HG03558 (cell line): ENCODE measurements around the gene TPD52L2.
"Not testable (repeated sequence)": the region's sequence is repeated elsewhere in the genome, so short reads cannot be mapped to it uniquely, and the experiment has no call there.

Source experiments
- ATAC-seq: cut with Tn5 transposase; IDR thresholded peaks from one replicate; pipeline ENCODE4 v1.9.1; 2021; ENCODE audit warnings: moderate number of reproducible peaks; ENCODE audit not compliant: unreplicated experiment; ENCODE audit errors: extremely low read depth

TPD52L2 gene

DNA sequence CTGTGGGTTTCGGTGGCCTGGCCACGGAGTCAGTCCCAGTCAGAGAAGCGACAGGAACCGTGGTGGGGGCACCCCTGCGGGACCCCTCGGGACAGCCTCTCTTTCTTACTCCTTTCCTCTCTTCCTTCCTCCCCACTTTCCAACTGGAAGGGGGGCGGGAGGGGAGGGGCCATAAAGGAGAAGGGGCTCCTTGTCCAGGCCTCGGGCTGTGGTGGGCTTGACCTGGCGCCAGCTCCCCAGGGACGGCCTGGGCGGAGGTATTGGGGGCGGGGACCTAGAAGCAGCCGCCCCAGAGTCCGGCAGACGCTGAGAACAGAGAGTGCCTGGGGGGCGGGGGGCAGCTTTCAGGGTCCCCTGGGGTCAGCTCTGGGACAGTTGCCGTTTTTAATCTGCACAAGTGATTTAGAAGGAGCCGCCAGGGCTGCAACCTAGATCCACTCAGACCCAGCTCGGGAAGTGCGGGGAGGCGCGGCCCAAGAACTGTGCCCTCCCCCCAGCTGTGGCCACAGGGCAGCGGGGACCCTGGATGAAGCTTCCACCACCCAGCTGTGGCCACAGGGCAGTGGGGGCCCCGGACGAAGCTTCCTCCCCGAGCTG is 10.2 kb upstream of the TPD52L2 start:
- ATAC-seq, result no peak

DNA sequence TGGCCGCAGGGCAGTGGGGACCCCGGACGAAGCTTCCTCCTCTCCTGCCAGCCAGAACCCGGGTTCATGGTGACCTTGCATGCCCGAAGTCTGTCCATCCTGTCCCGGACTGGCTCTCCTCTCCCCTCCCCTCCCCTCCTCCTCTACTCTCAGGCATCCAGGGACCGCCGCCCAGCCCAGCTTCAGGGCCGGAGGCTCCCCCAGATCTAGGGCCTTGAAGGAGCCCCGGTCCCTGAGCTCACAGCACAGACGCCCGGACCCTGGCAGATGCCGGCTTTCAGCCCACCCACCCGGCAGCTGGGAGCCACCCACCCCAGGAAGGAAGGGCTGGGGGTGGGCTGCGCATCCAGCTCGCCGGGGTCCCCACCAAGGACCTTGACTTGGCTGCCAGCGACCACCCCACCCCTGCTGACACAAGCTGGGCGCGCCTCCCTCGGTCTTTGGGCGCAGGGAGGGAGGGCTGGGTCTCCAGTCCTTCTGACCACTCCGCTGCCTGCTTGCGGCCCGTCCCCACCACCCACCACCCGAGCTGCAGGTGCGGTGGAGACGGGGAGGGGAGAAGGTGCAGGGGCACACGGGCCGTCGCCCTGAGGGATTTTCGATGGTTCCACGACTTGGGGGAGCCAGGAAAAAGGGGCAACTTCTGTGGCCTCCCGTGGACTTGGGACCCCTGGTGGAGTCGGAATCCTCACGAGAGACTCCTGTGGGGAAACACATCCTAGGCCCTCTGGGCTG is 9.5 kb upstream of the TPD52L2 start:
- no peak for ATAC-seq

DNA sequence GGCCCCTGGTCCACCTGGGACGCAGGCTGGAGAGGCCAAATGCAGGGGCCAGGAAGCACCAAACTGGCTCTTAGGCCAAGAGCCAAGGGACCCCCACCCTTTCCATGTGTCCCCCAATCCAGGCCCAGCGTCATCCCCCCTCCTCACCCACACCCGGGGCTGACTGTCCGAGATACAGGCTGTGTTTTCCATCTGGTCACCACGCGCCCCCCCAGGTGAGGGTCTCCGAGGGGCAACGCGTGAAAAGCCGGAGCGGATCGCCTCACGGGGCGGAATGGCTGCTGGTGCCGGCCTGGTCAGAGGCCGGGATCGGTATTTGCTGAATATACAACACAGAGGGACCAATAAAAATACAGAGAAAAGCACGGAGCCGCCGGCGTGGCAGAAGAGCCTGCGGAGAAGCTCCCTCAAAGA is 9.0 kb upstream of the TPD52L2 start:
- no peak for ATAC-seq

DNA sequence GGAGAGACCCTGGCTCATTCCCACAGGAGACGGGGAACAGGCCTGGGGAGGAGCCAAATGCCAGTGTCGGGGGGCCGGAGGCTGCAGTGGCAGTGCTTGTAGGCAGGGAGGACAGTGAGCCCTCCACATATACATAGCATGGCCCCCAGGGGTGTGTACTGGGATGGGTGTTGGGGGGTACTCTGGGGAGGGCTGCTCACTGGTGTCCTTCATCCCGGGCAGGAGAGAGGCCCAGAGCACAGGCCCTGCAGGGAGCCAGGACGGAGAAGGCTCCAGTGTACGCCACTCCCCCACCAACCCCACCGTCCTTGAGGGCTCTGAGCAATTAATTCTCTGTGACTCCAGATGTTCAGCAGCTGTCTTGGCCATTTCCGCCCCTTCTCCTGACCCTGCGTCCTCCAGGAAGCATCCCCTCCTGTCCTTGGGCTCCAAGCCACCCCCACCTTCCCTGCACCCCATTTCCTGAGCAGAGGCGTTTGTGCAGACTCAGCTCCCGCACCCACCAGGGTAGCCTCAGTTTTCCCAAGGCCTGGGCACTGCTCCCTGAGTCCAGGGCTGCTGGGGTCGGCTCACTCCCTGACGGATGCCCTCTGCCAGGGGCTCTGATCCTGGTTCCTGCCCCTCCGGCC is 7.2 kb upstream of the TPD52L2 start:
- no peak for ATAC-seq

DNA sequence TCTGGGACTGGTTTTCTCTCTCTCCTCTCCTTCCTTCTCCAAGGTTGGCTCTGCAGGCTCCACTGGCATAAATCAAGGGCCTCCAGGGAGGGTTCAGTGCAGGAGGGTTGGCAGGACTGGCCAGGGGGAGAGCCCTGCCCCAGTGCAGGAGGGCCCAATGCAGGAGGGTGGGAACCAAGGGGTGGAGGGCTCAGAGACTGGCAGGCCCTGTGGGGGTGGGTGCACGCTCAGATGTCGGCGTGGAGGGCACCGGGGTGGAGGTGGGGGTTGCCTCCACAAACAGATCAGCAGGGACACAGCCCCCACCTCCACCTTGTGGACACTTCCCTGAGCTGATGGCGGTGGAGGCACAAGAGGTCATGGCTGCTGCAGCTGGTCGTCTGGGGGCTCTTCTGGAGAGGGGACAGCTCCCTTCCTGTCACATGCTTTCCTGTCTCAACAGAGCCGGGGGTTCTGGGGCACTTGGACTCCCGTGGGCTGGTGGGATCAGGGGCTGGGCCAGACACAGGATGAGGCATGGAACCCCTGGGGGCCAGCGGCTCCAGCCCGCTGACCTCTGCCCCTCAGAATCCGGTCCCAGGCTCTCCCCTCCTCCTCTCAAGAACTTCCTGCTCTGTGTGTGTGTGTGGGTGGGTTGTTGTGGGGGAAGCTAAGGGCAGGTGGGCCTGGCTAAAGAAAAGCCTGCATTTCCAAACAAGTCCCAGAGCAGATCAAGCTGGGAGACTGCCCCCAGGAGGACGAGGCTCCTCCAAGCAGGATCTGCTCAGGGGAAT is 6.5 kb upstream of the TPD52L2 start:
- ATAC-seq, result no peak

DNA sequence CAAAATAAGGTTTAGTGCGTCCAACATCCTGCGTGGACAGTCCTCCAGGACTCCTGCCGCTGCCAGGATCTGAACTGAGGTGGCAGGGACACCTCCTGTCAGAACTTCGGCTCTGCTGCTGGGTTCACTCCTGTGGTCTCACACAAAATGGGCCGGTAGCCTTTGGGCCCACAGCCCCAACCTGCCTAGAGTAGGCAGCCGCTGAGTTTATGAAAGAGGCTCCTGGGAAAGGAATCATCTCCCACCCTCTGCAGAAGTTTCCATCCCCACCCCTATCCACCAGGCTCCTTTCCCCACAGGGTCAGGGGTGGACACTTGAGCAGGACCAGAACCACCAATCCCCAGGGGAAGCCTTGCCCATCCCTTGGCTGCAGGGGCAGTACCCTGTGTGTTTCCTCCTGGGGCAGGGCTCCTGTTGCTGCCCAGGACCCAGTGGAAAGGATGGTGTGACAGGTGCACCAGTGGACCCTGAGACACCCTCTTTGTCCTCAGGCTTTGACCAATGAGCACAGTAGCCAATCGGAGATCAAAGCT is 5.8 kb upstream of the TPD52L2 start:
- no peak for ATAC-seq

DNA sequence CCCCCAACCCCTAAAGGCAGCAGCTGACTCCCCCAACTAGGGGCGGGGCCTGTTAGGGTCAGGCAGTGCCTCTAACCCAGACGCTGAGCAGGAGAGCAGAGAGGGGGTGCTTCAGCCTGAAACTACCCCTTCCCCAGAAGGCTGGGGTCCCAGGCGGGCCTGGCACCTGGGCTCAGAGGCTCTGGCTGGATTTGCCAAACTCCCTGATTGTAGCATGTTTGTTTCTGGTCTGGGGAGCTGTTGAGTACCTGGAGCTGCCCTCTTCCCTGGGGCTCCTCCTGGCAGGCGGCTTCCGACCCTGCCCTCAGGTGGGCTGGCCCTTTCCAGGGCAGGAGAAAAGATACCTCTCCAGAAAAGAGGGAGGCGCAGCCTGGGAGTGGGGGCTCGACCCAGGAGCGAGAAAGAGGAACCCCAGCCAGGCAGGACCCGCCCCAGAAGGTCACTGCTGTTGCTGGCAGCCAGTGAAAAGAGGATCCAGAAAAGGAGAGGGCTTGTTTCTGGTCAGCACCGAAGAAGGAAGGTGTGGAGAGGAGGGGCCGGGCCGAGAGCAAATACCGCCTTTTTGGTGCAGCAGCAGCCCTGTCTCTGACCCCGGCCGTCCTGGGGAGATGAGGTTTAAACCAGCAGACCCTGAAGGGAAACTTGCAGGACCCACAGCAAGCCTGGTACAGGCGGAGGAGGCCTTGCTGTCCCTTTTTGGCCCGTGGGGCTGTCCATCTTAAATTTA is 4.6 kb upstream of the TPD52L2 start:
- no peak for ATAC-seq

DNA sequence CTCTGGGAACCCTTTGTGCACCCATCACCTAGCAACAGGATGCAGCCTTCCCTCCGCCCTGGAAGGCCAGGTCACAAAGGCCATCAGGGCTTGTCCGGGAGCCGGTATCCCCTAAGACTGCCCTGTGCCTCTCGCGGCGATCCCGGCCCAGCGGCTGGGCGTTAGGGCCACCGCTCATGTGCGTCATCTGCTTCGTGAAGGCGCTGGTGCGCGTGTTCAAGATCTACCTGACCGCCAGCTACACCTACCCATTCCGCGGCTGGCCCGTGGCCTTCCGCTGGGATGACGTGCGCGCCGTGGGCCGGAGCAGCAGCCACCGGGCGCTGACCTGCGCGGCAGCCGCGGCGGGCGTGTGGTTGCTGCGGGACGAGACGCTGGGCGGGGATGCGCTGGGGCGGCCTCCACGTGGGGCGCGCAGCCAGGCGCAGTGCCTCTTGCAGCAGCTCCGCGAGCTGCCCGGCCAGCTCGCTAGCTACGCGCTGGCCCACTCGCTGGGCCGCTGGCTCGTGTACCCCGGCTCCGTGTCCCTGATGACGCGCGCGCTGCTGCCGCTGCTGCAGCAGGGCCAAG is 3.6 kb upstream of the TPD52L2 start, which contains the start of gene ABHD16B:
ABHD16B (plus strand) TSS at position 134 of the 570 bp plus-strand sequence; CDS start at position 177, 43 bp downstream.
- no peak for ATAC-seq

DNA sequence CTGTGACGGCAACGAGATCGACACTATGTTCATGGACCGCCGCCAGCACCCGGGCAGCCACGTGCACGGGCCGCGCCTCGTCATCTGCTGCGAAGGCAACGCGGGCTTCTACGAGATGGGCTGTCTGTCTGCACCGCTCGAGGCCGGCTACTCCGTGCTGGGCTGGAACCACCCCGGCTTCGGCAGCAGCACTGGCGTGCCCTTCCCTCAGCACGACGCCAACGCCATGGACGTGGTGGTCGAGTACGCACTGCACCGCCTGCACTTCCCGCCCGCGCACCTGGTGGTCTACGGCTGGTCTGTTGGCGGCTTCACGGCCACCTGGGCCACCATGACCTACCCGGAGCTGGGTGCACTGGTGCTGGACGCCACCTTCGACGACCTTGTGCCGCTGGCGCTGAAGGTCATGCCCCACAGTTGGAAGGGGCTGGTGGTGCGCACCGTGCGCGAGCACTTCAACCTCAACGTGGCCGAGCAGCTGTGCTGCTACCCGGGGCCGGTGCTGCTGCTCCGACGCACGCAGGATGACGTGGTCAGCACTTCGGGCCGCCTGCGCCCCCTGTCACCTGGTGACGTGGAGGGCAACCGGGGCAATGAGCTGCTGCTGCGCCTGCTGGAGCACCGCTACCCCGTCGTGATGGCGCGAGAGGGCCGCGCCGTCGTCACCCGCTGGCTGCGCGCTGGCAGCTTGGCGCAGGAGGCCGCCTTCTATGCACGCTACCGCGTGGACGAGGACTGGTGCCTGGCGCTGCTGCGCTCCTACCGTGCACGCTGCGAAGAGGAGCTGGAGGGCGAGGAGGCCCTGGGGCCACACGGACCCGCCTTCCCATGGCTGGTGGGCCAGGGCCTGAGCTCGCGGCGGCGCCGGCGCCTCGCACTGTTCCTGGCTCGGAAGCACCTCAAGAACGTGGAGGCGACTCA is 2.8 kb upstream of the TPD52L2 start:
- no peak for ATAC-seq

DNA sequence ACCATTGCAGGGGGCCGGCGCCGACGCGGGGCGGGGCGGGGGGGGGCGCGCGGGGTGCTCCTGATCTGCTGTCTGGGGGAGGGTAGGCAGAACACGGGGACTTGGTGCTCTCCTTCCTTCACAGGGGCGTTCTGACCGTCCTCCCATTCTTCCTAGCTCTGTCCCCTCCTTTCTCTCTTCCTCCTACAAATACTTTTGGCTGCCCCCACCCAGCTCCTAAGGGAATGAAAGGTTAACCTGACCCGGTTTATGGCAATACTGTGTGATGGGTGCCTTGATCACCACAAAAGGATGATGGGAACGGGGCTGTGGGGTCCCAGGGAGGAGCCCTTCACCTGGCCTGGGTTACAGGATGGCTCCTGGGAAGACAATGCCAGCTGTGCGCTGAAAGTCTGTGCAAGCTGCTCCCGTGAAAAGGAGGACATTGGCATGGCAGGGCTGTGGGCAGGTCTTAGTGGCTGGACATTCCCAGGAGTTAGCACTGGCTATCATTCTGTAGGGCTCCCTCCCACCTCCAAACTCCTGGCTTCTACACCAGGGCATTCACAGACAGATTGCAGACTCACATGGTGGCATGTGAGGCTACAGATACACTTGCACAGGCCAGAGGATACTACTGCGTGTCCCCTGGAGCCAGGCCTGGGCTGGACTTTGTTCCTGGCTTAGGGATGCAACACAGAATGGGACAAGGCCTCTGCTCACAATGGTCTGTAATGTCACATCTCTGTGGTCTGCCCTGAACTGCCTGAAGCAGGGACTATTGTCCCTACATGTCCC is 1.9 kb upstream of the TPD52L2 start:
- ATAC-seq, result no peak

DNA sequence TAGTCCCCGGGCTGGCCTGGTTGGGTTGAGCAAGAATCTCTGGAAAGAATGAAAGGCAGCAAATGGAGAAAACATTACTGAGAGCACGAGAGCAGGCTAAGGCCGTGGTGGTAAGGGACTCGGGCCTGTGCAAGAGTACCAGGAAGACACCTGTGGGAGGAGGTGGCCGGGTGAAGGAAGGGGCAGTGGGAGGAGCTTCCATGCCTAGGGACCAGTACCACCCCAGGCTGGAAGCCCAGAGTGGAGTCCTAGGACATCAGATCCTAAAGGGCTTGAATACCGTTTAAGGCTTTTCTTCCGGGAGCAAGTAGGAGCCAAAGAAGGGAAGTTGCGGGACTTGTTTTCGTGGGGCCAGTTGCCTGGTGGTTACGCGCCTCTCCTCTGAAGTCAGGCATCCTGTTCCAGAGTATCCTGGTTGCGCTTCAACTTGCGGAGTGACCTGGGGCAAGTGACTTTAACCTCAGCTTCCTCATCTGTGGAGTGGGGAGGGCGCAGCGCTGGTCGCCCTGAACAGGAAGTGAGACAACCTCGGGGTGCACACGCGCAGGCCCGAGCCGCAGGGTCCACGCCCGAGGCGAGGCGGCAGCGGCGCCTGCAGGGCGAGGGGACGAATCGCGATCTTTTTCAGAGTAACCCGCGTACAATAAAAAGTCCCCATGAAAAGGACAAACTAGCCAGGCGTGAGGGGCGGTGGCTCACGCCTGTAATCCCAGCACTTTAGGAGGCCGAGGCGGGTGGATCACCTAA is 1.1 kb upstream of the TPD52L2 start:
- ATAC-seq, result peak; percentile 33

DNA sequence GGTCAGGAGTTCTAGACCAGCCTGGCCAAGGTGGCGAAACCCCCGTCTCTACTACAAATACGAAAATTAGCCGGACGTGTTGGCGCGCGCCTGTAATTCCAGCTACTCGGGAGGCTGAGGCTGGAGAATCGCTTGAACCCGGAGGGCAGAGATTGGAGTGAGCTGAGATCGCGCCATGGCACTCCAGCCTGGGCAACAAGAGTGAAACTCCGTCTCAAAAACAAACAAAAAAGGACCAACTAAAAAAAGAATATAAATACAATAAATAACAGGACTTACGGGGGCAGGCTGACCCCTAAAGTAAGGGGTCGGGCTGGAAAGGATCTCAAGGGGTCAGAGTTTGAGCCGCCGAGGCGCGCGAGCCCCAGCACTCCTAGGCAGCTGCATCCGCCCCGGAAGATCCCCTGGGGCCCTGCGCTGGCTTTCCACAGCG is 509 bp upstream of the TPD52L2 start:
- no peak for ATAC-seq

DNA sequence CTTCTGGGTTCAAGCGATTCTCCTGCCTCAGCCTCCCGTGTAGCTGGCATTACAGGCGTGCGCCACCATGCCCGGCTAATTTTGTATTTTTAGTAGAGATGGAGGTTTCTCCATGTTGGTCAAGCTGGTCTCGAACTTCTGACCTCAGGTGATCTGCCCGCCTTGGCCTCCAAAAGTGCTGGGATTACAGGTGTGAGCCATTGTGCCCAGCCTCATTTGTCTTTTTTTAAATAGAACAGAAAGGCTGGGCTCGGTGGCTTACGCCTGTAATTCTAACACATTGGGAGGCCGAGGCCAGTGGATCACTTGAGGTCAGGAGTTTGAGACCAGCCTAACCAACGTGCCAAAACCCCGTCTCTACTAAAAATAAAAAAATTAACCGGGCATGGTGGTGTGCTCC is 2.0 kb downstream of the TPD52L2 start:
- ATAC-seq, result not testable (repeated sequence)

DNA sequence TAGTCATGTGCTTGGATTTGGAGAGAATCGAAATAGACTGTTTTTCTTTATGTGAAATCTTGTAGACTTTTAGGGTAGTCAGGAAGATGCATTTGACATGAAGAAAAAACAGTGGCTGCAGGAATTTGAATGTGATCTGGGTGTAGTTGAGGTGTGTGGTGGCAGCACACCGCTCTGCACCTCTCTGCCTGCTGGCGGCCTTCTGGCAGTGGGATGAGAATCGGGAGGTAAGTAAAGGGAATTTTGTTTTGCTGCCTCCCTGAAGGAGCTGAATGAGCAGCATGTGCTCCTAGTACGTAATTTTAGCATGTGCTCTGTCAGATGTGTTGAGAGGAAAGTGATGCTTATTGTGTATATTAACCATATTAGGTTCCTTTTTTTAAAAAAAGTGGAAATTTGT is 3.2 kb downstream of the TPD52L2 start:
- no peak for ATAC-seq

DNA sequence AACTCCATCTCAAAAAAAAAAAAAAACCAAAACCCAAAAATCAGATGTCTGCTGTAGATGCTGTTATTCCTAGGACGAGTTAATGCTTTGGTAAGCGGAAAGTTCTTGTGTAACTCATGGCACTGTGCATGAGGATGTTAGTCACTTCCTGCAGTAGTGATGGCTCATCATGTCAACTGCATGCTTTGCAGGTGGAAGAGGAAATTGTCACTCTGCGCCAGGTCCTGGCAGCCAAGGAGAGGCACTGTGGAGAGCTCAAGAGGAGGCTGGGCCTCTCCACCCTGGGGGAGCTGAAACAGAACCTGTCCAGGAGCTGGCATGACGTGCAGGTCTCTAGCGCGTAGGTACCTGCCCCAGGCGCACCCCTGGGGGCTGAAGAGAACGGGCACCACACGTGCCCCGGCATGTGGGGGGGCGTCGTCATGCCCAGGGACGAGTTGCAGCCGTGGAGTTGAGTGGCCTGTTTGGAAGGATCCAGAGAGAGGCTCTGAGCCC is 8.5 kb downstream of the TPD52L2 start:
- ATAC-seq, result no peak

DNA sequence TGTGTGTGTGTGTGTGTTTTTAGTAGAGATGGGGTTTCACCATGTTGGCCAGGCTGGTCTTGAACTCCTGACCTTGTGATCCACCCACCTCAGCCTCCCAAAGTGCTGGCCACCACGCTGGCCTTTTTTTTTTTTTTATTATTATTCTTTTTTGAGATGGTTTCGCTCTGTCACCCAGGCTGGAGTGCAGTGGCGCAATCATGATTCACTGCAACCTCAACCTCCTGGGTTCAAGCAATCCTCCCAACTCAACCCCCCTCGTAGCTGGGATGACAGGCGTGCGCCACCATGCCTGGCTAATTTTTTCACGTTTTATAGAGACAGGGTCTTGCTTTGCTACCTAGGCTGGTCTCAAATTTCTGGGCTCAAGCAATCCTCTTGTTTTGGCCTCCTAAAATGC is 9.2 kb downstream of the TPD52L2 start:
- not testable (repeated sequence) for ATAC-seq

DNA sequence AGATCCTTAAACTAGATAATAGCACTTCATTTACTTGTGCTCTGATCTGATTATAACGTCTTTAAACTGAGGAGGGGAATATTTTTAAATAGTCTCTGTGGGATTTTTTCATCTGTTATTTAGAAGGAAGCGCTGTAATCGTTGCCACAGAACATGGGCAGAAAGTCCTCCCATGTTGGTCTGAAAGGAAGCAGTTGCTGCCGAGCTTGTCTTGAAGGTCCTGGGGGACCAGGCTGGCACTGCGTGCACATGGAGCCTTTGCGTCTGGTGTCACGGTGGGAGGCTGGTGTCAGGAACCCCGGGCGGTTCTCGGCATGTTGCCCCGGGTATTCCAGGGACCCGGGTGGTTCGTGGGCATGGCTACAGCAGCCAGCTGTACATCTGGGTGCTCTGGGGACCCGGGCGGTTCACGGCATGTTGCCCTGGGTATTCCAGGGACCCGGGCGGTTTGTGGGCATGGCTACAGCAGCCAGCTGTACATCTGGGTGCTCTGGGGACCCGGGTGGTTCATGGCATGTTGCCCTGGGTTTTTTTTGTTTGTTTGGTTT is 11.5 kb downstream of the TPD52L2 start:
- no peak for ATAC-seq
